ENCODE results near the gene MYOC.
"Not testable (repeated sequence)": the region's sequence is repeated elsewhere in the genome, so short reads cannot be mapped to it uniquely, and the experiment has no call there.

MYOC gene

DNA sequence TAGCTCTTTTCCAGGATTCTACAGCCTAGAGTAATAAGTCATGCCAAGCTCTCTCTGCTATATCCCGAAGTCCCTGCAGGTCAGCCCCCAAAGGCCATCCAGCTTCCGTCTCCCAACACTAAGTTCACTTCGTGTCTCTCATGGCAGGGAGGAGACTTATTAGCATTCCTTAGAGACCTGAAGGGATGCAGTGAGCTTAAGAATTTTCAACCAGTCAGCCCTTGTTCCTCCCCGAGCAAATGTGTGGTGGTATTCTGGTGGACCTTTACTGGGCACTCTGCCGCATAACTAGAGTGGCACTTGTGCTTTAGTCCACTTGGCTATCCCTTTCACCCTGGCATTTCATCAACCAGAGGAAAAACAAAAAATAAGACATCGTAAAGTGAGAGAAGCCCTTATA is 49.4 kb downstream of the MYOC start:
- DNase-seq (ENCODE audit: low spot score): not testable (repeated sequence)

DNA sequence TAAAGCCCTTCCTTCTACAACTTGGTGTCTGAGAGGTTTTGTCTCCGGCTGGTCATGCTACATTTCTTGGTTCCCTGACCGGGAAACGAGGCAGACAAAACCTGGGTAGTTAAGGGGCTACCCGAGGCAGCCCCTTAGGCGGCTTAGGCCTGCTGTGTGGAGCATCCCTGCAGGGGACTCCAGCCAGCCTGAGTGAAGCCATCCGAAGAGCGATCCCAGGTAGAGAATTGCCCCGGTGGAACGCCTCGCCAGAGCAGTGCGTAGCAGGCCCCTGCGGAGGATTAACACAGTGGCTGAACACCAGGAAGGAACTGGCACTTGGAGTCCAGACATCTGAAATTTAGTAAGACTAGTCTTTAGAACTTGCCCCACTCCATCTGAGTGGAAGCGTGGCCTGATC is 51.6 kb downstream of the MYOC start:
- no peak for DNase-seq (ENCODE audit: low spot score)

DNA sequence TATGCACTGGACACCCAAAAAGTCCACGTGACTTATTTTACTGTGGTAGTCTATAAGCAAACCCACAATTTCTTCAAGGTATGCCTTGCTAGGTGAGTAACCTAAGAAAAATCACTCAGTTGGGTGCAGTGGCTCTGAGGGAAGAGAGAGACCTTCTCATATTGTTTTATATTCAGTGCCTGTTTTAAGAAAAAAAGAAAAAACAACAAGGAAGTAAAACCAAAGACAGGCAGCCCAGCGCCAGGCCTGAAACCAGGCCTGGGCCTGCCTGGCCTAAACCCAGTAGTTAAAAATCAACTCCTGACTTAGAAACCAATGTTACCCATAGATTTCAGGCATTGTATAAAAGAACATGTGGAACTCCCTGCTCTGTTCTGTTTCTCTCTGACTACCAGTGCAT is 52.2 kb downstream of the MYOC start:
- not testable (repeated sequence) for DNase-seq (ENCODE audit: low spot score)

DNA sequence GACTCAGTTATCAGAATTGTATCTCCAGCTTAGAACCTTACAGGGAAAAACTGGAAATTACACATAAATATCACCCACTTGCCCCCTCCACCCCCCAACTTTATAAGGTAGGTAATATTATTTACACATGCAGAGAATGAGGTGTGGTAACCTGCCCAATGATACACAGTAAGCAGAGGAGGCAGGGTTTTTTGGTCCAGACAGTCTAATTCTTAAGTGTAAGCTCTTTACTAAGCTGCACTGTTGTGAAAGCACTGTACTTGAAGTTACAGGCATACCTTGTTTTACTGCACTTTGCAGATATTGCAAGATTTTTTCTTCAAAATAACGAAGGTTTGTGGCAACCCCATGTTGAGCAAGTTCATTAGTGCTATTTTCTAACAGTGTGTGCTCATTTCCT is 55.3 kb downstream of the MYOC start:
- no peak for DNase-seq (ENCODE audit: low spot score)

DNA sequence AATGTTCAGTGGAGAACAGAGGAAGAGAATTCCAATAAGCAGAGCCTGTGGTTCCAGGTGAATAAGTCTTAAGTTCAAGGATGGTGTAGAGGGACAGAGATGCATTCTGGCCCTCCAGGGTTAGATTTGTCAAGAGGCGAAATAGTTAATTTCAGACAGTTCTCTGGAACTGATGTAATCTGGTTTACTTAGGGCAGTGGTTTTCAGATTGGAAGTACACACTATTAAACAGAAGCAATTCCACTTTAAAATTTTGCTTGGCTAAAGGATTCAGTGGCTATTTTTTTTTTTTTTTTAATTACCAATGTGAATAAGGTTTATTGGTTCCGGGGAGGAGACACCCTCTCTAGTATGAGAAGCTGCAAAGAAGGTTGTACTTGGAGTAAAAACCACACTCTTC is 55.8 kb downstream of the MYOC start:
- no peak for DNase-seq (ENCODE audit: low spot score)

DNA sequence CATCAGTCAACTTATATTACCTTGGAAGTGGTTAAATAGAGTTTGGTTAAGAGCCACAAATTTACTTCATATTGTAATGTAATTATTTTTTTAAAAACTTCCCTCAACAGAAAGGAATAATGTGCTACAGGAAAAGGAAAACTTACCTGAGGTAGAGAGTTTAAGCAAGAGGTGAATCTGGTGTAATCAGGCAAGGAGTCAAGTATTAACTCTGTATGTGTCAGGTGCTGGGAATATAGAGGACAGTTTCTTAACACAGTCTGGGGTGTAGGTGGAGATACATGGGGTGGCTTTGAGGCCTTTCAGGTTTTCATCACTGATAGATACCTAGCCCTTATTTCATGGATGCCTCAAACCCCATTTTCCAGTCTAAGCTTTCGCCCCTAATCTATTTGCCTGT is 56.4 kb downstream of the MYOC start:
- DNase-seq (ENCODE audit: low spot score): no peak

DNA sequence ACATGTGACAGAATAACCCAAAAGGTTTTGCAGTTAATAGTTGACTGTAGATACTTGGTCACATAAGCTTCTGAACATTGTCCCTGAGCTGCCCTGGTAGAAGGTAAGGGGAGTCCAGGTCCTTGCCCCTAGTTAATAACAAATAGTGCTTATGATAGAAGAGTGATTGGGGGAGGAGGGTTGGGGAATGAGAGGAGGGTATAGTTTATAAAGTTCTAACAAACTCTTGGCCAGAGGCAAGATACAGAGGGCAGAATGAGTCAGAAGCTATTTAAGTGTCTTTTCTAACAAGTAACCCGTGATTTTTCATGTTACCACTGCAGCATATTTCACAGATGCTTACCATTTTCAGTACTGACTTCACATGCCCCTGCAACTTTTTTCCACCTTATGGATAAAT is 57.2 kb downstream of the MYOC start:
- no peak for DNase-seq (ENCODE audit: low spot score)

DNA sequence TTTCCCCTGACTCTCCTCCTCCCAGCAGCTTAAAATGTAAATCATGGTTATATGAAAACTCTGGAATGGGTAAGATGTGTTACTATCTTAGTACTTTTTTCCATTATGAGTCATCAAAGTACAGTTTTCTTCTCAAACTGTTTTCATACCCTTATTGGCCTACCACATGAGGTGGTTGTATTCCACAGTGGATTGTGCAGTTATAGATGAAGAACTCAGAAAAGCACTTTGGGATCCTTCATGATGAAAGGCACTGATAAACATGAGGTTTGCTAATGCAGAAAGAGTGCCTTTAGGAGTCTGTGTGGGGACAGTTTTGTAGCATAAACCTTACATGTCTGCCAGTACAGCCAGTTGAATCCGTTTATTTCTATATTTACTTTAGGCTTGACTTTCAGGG is 62.5 kb downstream of the MYOC start:
- DNase-seq (ENCODE audit: low spot score): peak; percentile 25

DNA sequence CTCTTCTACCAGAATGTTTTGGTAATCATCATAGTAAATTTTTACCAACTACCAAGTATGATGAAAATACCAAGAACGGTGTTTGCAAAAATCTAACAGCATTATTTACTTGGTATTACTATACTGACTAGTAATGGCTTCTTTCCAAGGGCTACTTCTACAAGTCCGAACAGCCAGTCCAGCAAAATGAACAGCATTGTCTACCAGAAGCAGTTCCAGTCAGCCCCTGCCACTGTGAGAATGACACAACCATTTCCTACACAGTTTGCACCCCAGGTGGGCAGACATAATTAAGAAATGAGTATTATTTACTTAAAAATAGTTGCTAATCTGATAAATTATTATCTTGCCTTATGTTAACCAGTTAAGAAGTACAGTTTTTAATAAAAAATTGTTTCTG is 64.3 kb downstream of the MYOC start:
- DNase-seq (ENCODE audit: low spot score): no peak

DNA sequence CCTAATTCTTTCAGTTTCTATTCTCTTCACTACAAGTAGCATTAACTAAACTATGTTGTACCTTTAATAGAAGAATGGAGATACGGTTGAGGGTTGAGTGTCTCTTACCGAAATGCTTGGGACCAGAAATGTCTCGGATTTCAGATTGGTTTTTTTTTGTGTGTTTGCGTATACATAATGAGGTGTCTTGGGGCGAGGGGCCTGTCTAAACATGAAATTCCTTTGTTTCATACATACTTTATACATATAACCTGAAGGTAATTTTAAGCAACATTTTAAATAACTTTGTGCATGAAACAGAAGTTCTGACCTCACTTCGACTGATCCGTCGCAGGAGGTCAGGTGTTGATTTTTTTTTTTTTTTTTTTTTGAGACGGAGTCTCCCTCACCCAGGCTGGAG is 66.8 kb downstream of the MYOC start:
- no peak for DNase-seq (ENCODE audit: low spot score)

All from RKO (cell line).